OCI-LY3 (cell line): ENCODE data around the gene TRAPPC1.

Source experiments
- CTCF ChIP-seq: fragments of 200-600, 300-600 bp; sonication (generic); IDR thresholded peaks from 2 replicates; pipeline ENCODE4 v1.5.1; 2014; ENCODE audit warnings: antibody characterized with exemption, low read length, low read depth
- EZH2phosphoT487 ChIP-seq: fragments of 200-600 bp; shearing (Covaris generic); IDR thresholded peaks from 2 replicates; pipeline ENCODE4 v1.6.1; 2018; ENCODE audit warnings: antibody characterized with exemption, mixed run types, low read depth

DNA sequence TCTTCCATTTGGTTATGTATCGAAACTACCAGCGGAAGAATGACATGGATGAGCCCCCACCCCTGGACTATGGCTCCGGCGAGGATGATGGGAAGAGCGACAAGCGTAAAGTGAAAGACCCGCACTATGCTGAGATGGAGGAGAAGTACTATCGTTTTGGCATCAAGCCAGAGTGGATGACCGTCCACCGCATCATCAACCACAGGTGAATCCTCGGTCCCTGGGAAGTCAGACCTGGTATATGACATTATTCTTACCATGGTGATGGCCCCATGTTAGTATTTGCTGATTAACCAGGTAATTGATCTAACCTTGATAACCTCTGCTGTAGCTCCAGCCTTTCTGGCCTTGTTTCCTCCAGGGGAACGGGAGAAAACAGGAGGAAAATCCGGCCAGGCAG is 34.7 kb downstream of the TRAPPC1 start:
- TF ChIP-seq CTCF, result no peak
- TF ChIP-seq EZH2phosphoT487, result no peak
